GM12874 (cell line): ENCODE results near the gene RECK.

ENCODE experiments used
- TF ChIP-seq, protein P1 (sequence below): IDR thresholded peaks from 2 replicates; pipeline ENCODE4 v1.5.1; 2011; ENCODE audit warnings: low read depth, mild to moderate bottlenecking, control low read depth, low read length, moderate library complexity; ENCODE audit not compliant: insufficient read depth

RECK gene

GRCh38 chr9:36078051-36078450 lies 41.3 kb downstream of the RECK start:
- TF ChIP-seq, protein P1, sequence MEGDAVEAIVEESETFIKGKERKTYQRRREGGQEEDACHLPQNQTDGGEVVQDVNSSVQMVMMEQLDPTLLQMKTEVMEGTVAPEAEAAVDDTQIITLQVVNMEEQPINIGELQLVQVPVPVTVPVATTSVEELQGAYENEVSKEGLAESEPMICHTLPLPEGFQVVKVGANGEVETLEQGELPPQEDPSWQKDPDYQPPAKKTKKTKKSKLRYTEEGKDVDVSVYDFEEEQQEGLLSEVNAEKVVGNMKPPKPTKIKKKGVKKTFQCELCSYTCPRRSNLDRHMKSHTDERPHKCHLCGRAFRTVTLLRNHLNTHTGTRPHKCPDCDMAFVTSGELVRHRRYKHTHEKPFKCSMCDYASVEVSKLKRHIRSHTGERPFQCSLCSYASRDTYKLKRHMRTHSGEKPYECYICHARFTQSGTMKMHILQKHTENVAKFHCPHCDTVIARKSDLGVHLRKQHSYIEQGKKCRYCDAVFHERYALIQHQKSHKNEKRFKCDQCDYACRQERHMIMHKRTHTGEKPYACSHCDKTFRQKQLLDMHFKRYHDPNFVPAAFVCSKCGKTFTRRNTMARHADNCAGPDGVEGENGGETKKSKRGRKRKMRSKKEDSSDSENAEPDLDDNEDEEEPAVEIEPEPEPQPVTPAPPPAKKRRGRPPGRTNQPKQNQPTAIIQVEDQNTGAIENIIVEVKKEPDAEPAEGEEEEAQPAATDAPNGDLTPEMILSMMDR: no peak

- TF ChIP-seq, protein P1: no peak
Observed at GRCh38 chr9:36080519-36080918, 43.8 kb downstream of the RECK start.

DNA sequence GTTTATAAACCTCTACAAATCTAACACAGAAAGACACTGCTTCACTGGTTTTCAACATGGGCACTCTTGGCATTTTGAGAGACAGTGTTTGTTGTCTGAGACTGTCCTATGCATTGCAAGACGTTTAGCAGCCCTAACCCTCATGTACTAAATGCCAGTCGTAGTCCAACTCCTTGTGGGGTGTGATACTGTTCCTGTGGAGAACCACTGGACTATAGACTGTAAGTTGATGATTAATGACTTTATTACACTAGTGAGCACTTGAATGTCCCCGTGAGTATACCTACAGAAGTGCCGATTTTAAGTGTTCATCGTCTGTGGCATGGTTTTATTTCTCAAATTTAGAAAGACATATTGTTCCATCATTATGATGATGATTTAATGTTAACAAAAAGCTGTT lies 46.2 kb downstream of the RECK start:
- TF ChIP-seq, protein P1: no peak

DNA sequence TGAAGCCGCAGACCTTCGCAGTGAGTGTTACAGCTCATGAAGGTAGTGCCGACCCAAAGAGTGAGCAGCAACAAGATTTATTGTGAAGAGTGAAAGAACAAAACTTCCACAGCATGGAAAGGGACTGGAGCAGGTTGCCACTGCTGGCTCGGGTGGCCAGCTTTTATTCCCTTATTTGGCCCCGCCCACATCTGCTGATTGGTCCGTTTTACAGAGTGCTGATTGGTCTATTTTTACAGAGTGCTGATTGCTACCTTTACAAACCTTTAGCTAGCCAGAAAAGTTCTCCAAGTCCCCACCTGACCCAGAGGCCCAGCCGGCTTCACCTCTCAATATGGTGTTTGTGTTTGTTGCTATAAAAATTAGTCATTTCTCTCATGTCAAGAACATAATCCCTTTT lies 49.7 kb downstream of the RECK start:
- TF ChIP-seq, protein P1: no peak

DNA sequence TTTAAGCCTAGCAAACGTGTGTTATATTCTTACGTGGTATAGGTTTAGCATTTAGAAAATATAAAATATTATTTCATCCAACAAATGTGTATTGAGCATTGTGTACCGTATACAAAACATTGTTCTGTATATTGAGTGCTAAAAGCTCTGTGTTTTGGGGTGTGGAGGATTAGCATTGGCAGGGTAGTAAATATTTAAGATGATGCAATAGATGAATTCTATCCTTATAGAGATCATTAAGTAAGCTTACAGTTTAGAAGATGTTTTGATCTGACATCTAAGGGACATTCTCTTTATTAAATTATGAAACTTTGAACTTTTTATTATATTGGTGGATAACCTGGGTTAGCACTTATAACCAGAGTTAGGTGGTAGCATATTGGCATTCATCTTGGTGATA lies 51.3 kb downstream of the RECK start:
- TF ChIP-seq, protein P1: no peak

DNA sequence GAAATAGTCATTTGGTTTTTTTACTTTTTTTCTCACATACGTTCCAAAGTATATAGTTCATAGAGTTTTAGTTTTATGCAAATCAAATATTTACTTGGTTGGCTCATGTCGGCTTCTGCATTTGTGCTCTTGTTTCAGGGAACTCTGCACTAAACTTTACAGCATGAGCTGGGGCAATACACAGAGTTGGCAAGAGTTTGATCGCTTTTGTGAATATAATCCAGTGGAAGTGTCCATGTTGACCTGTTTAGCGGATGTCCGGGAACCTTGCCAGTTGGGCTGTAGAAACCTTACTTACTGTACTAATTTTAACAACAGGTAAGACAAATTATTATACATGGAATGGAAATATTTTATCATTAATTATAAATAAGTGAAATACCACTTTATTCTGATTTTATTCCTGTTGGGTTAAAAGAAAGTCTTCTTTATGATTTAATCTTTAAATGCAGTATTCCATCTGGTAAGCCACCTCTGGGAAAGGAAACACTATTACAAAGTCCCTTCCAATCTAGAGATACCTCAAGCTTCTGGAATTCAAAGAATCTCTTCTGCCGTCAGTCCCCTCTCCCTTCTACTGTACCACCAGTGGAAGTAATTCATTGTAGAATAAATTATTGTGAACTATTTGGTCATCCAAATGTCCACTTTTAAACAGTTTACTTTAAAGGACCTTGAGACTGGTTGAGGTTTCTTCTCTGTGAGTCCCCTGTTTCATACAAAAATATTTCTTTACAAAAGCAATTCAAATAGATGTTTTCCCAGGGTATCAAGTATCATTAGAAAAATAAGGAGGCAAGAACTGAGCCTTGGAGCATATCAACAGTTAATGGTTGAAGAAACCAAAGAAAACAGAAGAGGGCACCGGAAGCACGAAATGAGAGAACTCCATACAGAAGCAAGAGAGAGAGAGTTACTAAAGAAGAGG lies 54.6 kb downstream of the RECK start:
- TF ChIP-seq, protein P1: no peak

DNA sequence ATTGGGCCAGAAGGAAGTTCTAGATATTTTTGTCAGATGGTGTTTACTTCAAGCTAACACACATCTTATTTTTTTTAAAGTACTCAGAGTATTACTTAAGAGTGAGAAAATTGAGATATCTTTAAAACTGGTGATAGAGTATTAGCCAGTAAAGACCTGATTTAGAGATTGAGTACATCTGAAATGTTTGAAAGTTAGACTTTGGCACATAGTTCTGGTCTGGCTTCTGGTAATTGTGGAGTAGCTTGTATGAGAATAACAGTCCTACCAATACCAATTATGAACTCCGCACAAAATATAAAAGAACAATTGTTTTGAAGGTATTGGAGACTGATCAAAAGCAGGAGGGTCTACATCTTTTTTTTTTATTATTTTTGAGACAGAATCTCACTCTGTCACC lies 55.3 kb downstream of the RECK start:
- TF ChIP-seq, protein P1: no peak
